Right ventricle myocardium inferior (tissue), 1 donor: ENCODE measurements around the gene SYNPR. TPM values are rescaled to one million over a fixed set of nuclear protein-coding genes. Genes with fewer than 3 reads are reported as not detected.

ENCODE experiments used
- ATAC-seq: fragments of 200-7000 bp; cut with Tn5 transposase; one replicate; pipeline ENCODE4 v1.9.1; 2020; ENCODE audit warnings: mild to moderate bottlenecking, moderate library complexity
- DNase-seq: peaks from one replicate; pipeline ENCODE4 v3.0.0; 2021; ENCODE audit errors: missing footprints
- intact Hi-C: fragments of 100-400 bp; cut with DNase I; formaldehyde crosslinking; loops from one replicate; pipeline ENCODE4 v1.11.0; 2022
- total RNA-seq: library from RNA; stranded (reverse); fragmentation: NEBNext Ultra II Directional; extraction: Animal tissue kit (Norgen Biotek cat#: 25700); gene quantifications from one replicate; pipeline ENCODE4 v1.2.1, GENCODE V29; 2021
- donor health status: DM: no; HTN: yes; CAD: no; lungs with severe emphysema.

Gene SYNPR
- total RNA-seq, 1 donor from 2014 or later = not detected

- intact Hi-C loops = no loop called here
- ATAC-seq = no peak
- DNase-seq = no peak
These were observed 17.7 kb downstream of the SYNPR start for GRCh38 chr3:63295806-63296205.

DNA sequence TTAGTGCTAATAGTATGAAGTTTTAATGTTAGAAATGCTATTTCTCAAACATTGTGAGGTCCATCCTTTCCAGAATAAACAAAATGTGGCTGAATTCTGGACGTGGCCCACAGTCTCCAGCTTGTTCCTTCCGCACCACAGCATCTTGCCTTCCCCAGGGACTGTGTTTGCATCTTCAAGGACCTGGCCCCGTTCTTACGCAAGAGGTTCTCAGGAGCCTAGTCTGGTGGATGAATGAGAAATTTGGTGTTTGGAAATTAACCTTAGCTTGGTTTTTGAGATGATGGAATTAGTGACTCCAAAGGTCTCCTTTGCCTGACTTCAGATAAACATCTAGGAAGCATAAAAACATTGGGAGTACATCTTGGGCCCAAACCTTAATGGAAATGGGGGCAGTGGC is 18.1 kb downstream of the SYNPR start:
- intact Hi-C loops = no loop called here
- ATAC-seq (no peak), DNase-seq (no peak)

- intact Hi-C loops = no loop called here
- DNase-seq (no peak), ATAC-seq (no peak)
These were observed 25.1 kb downstream of the SYNPR start for GRCh38 chr3:63303238-63303637.

GRCh38 chr3:63304421-63304820 is 26.3 kb downstream of the SYNPR start:
- DNase-seq (no peak), ATAC-seq (no peak)
- intact Hi-C loops = no loop called here

GRCh38 chr3:63308072-63308471 is 30.0 kb downstream of the SYNPR start:
- DNase-seq (no peak), ATAC-seq (no peak)
- intact Hi-C loops = no loop called here

- DNase-seq (no peak), ATAC-seq (no peak)
- intact Hi-C loops = no loop called here
These were observed 31.7 kb downstream of the SYNPR start for GRCh38 chr3:63309768-63310167.

GRCh38 chr3:63323766-63324165 is 45.7 kb downstream of the SYNPR start:
- no peak for ATAC-seq
- no peak for DNase-seq
- intact Hi-C loops = no loop called here

- DNase-seq = no peak
- intact Hi-C loops = no loop called here
- no peak for ATAC-seq
These were observed 46.5 kb downstream of the SYNPR start for GRCh38 chr3:63324621-63325020.

GRCh38 chr3:63325386-63325785 is 47.3 kb downstream of the SYNPR start:
- intact Hi-C loops = no loop called here
- no peak for DNase-seq
- peak; percentile 25 for ATAC-seq

DNA sequence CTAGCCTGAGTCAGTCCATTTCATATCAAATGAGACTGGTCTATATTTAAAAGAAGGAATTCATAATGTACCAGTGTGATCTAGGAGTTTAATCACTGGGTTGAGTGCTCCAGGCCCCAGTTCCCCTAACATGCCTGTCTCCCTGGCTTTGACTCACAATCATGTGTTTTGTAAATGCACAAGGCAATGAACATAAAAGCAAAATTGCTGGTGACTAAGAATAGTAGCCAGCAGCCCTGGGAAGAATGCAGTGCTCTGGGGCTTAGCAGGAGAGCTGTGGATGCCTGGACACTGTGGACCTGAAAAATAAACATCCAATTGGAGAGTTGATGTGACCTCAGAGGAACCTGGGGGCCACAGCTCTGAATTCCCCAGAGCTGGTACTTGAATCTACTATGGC is 50.3 kb downstream of the SYNPR start:
- no peak for DNase-seq
- ATAC-seq = peak; percentile 65
- intact Hi-C loops = no loop called here

DNA sequence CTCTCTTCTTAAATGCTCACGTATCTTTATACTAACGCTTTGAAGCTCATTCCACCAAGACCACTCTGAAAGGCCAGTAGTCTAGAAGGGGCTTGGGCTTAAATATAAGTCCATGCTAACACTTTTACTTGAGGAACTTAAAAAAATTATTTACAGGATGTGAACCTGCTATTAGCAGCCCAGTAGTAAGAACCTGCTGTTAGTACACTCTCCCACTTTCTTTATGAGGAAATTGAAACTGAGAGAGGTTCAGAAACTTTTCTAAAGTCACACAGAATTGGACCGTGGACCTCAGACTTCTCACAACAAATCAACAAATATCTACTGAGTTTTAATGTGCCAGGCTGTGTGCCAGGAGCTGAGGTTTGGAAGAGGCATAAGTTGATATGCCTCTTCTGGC is 53.4 kb downstream of the SYNPR start:
- DNase-seq = no peak
- intact Hi-C loops = loop anchor here (5.0 kb wide), 1 partner anchor 709 kb away; no protein-coding TSS in a partner anchor
- no peak for ATAC-seq

GRCh38 chr3:63333815-63334214 is 55.7 kb downstream of the SYNPR start:
- DNase-seq (no peak), ATAC-seq (no peak)
- intact Hi-C loops = loop anchor here (5.0 kb wide), 1 partner anchor 712 kb away; no protein-coding TSS in a partner anchor

DNA sequence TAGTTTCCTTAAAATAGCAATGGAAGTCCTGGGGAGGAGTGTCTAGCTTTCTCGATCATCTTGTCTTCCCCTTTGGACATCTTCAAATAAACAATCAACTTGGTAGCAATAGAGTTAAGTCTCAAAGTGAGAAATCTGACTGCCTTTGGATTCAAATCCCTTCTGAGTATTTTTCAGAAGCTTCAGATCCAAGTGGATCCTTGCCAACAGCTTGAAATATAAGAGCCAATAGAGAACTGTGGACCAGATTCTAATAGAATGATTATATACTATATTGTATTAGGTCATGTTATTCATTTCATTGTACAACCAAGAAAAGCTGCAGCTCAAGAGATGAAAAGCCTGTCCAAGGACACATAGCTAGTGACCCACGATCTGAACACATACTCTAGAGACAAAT is 60.2 kb downstream of the SYNPR start:
- intact Hi-C loops = no loop called here
- DNase-seq = no peak
- no peak for ATAC-seq

- ATAC-seq (peak; percentile 91), DNase-seq (peak; percentile 65)
- intact Hi-C loops = loop anchor here (10.0 kb wide), 1 partner anchor 1141 kb away; no protein-coding TSS in a partner anchor
These were observed 65.6 kb downstream of the SYNPR start for GRCh38 chr3:63343674-63344073.

DNA sequence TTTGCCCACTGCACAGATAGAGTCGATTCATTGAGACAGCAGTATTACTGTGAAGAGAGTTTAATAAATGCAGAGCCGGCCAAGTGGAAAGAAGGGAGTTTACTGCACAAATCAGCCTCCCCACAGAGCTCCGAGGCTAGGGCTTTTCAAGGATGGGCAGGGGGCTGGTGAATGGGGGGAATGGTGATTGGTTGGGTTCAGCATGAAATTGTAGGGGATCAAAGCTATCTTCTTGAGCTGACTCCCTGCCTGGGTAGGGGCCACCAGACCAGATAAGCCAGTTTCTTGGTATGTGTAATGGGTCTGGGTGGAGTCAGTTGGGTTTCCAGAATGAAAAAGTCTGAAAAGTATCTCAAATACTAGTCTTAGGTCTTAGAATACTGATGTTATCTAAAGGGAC is 66.6 kb downstream of the SYNPR start:
- ATAC-seq (no peak), DNase-seq (no peak)
- intact Hi-C loops = loop anchor here (10.0 kb wide), 1 partner anchor 1140 kb away; no protein-coding TSS in a partner anchor

- ATAC-seq (no peak), DNase-seq (no peak)
- intact Hi-C loops = loop anchor here (5.0 to 10.0 kb wide), 2 partner anchors 642 to 1135 kb away; no protein-coding TSS in a partner anchor
These were observed 71.8 kb downstream of the SYNPR start for GRCh38 chr3:63349583-63350573.

DNA sequence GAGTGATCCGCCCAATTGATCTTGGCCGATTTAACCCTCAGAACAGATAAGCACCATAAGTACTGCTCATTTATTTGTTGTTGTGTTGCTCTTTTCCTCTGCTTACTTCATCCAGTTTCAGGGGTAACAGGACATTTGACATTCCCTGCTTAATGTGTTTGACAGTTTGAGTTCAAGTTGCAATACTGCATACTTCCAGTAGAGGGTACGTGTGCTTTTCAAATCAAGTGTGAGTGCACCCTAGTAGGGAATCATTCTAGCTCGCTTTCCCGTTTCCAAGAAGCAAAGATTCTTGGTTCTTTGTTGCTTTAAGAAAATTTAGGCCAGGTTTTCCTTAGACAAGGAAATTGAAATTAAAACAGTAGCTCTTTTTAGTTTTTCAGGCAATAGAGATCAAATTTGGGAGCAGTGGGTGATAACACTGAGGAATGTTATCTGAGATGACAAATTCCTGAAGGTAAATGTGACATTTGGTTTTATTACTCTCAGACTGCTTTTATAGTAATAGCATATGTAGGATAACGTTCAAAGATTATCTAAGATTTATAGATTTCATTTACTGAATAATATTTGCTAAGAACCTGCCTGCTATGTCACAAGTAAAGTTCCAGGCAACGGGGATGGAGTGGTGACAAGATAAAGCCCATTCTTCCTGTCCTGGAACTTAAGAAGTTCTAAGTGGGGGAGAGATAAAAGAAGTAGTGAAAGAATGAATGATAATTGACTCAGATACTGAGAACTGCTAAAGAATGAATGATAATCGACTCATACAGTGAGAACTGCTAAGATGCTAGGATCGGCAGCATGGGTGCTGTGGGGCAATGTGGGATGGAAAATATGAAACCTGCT is 73.3 kb downstream of the SYNPR start:
- ATAC-seq = peak; percentile 56
- DNase-seq = no peak
- intact Hi-C loops = loop anchor here (1.0 to 5.0 kb wide), 2 partner anchors 467 to 641 kb away; no protein-coding TSS in a partner anchor

GRCh38 chr3:63352008-63352279 is 73.8 kb downstream of the SYNPR start:
- intact Hi-C loops = loop anchor here (5.0 kb wide), 1 partner anchor 640 kb away; no protein-coding TSS in a partner anchor
- DNase-seq (no peak), ATAC-seq (no peak)

DNA sequence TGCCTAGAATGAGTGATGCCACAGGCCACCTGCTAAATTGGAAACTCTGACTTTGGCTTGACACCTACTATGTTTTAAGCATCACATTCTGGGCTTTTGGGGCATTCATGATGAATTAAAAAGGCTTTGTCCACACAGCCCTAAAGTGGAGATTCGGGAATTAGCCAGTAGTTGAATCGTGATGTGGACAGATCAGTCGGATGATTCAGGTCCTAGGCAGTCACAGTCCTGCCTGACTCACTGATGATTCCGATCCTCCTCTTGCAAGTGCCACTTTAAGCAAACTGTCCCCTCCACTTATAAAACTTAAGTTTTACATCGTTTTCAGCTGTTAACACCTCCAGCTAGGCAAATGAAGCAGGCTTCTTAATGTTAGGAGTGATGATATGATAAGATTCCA is 75.3 kb downstream of the SYNPR start:
- intact Hi-C loops = loop anchor here (5.0 kb wide), 1 partner anchor 639 kb away; no protein-coding TSS in a partner anchor
- DNase-seq (no peak), ATAC-seq (no peak)
